Activated CD4-positive, CD25-positive, alpha-beta regulatory T cell treated with anti-CD3 and anti-CD28 coated beads, Interleukin-2, amount 50 U/mL, for 72 hours (primary cell): ENCODE data around the gene CBLN4.

ENCODE experiments used
- DNase-seq: peaks from one replicate; pipeline ENCODE4 v3.0.0; 2021

Gene CBLN4

DNA sequence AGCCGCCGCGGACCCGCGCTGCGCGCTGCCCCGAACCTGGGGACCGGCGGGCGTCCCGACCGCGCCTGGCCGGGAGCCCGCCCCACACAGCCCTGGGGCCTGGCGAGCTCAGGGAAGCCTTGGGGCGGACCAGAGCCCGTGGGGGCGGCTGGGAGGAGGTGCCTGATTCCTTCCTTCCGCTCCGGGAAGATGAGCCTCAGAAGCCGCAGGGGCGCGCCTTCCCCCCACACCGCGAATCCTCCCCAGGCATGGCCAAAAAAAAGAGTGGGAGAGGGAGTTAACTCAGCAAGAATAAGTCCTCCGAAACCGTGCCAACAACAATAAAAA, at the start of gene CBLN4:
Gene CBLN4, minus strand, starts transcription at position 131 of the 327 bp plus-strand sequence. CDS start 1,348 bp downstream, outside the sequence.
- DNase-seq = no peak

DNA sequence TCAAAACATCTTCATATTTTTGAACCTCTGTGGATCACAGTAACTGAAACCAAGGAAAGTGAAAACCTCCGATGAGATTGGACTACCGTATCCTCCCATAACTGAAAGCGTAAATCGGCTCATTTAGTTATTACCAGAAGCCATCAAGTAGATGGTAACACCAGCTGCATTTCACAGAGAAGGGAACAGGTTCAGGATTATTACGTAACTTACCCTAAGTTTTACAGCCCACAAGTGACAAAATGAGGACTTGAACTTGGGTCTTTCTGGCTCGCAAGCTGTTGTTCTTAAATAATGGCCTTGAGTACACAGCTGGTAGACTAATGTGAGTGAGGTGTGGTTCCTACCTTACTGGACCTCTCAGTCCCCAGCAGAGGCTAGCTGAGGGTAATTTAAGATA, 37.9 kb upstream of the CBLN4 start:
- no peak for DNase-seq

GRCh38 chr20:56032251-56032650, 26.9 kb upstream of the CBLN4 start:
- no peak for DNase-seq

DNA sequence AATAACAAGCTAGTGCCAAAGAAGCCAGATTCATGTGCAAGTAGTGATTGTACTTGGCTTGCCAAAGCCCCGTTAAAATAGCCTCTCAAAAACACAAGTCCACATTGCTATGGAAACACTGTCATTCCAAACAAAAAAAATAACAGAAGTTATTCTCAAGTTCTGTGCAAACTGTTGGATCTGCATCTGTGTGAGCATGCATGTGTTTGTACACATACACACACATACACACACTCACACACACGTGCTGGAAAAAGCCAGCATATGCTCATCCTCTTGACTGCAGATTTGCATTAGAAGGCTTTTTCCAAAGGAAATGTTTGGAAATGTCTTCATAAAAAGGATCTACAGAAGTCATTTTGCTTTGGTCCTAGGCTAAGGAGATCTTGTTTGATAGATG, 13.4 kb upstream of the CBLN4 start:
- no peak for DNase-seq

- no peak for DNase-seq
Observed at GRCh38 chr20:56018194-56018593, 12.9 kb upstream of the CBLN4 start.

- no peak for DNase-seq
Observed at GRCh38 chr20:56017560-56017959, 12.2 kb upstream of the CBLN4 start.

DNA sequence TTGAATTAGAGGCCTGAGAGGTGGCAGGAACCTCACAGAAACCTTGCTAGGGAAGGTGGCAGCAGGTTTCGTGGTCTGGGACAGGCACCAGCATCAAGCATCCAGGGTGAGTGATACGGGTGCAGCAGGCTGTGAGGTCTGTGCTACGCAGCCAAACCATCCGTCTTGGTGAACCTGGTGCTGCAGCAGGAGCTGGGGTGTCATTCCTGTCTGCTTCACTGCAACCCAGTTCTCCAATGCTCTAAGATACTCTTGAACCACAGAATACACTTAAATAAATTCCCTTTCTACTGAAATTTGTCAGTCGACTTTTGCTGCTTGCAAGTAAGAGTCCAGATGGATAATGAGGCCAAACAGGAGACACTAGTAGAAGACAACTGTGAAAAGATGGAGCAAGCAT, 9.7 kb upstream of the CBLN4 start:
- DNase-seq = no peak

GRCh38 chr20:56014151-56014550, 8.8 kb upstream of the CBLN4 start:
- no peak for DNase-seq

GRCh38 chr20:56004611-56005388, 519 bp downstream of the CBLN4 start:
- no peak for DNase-seq

DNA sequence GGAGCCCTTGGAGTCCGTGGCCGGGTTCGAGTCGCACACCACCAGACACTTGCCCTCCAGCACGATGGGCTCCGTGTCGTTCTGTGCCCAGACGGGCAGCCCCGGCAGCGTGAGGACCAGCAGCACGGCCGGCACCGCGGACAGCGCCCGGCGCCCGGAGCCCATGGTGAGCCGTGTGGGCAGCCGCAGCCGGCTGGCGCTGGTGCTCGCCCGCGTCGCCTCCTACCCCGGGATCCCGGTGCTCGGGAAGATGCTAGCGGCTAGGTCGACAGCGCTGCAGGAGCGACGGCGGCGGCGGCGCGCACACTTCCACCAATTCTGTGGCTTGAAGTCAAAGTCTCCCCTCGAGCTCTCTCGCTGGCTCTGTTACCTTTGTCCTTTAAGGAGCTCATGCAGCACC, 1.3 kb downstream of the CBLN4 start:
- DNase-seq = no peak

DNA sequence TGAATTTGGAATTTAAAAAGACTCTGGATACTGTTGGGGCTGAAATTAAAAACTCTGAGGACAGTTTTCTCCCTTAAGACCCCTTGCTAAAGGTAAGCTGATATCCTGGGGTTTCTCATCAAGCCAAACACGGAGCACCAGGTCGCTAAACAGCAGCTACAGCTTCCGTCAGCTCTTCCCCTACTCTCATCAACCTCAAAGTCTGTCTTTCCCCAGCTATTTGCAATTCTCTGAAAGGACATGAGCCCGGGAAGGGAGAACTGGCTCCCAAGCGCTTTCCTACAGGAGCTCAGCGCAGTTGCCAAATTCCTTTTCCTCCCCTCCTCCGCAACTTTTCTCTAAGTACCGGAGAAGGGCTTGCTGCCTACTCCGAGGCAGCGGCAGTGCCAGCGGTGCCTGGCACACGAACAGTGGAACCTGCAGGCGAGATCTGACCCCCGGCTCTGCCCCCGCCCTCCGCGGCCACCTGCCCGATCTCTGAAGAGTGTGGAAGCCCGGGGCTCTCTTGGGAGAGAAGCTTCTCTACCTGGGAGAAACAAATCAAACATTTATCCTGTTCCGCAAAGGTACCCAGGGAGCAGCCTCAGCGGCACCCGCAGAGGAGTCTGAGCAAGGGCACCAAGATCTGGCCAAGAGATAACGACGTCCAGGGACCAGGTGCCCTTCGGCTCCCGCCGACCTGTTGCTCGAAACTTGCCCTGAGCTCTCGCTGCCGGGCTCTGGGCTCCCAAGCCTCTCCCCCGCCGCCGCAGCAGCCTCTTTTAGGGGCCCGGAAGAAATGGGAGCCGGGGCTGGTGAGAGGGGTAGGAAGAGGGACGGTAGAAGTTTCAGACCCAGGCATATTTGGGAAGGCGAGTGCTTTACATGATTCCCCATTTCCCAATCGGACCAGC, 2.2 kb downstream of the CBLN4 start:
- no peak for DNase-seq

DNA sequence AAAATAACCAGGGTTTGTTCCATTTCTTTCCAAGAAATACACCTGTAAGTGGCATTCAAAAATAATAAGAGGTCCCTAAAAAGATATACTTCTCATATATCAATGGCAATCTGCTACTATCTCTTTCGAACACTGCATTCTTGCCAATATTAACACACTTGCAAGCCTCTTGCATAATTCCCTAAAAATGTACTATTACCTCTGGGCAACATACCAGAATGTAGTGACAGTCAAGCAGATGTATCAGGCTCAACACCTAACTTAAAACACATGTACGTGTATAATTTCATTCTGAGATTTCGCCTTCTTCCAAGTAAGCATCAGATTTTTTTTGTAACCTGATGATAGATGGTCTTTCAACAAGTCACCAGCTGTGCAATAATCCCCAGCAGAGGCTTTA, 3.4 kb downstream of the CBLN4 start:
- DNase-seq = no peak

GRCh38 chr20:56001106-56001785, 4.1 kb downstream of the CBLN4 start:
- no peak for DNase-seq

DNA sequence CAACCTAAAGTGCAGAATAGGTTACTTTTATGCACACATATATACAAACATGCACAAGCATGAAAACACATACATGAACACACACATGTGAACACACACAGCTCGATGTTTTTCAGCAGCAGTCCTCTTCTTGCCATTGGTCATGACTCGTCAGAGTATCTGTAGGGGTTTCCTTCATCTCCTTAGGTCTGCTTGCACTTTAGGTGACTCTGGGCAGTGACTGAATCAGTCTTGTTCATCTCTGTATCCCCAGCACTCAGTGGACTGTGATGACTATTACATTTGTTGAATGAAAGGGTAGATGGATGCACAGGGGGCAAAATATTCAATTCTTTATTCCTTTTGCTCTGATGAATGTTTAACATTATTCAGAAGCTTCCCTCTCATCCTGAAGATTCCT, 26.8 kb downstream of the CBLN4 start:
- DNase-seq = no peak

DNA sequence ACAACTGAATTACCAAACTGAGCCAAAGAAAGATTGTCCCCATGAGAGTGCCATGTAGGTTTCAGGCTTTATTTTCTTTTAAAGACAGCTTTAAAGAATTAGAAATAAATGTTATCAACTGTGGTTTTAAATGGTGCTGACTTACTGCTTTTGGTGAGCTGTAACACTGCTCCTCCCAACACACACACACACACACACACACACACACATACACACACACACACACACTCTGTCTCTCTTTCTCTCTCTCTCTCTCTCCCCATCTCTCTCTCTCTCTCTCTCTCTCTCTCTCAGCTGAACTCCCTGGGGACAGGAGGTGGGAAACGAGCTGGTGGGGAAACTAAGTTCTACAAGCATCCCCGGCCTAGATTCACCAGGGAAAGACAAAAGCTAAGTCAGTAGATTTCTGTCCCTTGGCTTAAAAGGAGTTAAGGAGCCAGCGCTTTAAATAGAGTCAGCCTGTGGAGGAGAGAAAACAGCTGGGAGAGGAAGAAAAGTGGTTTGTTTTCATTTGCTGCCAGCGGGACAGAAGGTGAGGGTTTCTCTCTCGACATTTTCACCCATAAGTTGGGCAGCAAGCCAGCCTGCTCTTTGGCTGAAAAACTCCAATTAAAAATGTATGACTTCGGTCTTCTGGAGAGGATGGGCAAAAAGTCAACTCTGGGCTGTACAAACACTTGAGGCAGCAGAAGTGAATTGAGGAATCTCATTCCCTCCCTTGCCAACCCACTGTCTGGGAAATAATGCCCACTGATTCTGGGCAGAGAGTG, 27.4 kb downstream of the CBLN4 start:
- DNase-seq = no peak

GRCh38 chr20:55974491-55975202, 30.7 kb downstream of the CBLN4 start:
- DNase-seq = no peak

DNA sequence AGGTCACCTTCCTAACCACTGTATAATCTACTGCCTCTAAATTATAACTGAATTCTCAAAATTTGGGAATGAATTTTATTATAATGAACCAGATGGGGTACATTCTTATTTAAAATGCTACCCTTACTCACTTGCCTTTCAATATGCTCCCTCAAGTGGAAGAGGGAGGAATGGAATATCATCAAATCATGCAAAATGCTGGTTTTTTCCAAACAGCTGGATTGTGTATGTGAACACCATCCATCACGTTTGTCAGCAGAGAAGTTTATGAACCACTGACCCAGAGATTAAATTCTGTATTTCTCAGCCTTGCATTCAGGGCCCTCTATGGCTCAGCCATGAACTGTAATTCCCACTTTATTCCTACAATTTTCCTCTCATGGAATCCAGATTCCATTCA, 40.5 kb downstream of the CBLN4 start:
- no peak for DNase-seq

GRCh38 chr20:55961376-55962330, 43.7 kb downstream of the CBLN4 start:
- DNase-seq = no peak

DNA sequence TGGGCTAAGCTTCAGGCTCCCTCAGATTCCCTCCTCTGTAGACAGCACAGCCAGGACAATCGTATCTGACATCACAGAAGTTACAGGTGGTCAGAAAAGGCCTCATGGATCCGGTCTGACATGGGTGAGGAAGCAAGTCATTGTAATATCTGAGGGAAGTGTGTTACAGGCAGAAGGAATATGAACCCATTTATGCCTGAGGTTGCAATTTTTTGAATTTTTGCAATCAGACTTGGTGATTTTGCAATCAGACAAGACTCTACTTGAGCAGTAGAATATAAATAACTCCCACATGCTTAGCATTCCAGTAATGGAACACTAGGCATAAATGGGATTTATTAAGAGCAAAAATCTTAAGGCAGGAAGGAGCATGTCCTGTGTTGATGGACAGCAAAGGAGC, 52.1 kb downstream of the CBLN4 start:
- DNase-seq = no peak

- DNase-seq = no peak
Observed at GRCh38 chr20:55947701-55948100, 57.6 kb downstream of the CBLN4 start.
